Measurements from ENCODE around the gene OLR1.
A peak's percentile ranks its signal among the peaks of the same experiment; 100 is the strongest.
"Not testable (repeated sequence)": the region's sequence is repeated elsewhere in the genome, so short reads cannot be mapped to it uniquely, and the experiment has no call there.

The OLR1 gene

GRCh38 chr12:10190558-10191388 lies 18.8 kb upstream of the OLR1 start:
- DNase-seq: peak; percentile 8

DNA sequence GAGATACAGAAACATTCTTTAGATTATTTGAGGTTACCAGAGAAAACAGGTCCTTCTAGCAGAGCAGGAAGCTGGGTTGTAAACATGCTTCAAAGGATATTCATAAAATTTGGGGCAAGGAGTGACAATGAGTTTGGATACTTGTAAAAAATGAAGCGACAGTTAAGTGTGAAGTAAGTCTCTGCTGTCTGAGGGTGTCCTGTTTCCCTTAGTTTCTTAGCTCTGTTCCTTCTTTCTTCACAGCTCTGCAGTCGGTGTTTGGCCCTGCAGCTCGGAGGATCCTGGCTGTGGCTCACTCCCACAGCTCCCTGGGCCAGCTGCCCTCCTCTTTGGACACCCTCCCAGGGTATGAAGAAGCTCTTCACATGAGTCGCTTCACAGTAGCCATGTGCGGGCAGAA lies 17.7 kb upstream of the OLR1 start:
- DNase-seq: no peak

DNA sequence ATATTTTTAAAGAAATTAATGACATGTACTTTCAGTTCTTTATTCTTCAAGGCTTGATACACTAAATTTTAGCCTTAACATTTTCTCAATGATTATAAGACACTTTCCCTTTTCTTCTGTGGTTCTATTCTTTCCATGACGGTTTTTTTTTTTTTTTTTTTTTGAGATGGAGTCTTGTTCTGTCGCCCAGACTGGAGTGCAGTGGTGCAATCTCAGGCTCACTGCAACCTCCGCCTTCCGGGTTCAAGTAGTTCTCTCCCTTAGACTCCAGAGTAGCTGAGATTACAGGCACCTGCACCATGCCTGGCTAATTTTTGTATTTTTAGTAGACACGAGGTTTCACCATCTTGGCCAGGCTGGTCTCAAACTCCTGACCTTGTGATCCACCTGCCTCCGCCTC lies 15.0 kb upstream of the OLR1 start:
- not testable (repeated sequence) for DNase-seq

DNA sequence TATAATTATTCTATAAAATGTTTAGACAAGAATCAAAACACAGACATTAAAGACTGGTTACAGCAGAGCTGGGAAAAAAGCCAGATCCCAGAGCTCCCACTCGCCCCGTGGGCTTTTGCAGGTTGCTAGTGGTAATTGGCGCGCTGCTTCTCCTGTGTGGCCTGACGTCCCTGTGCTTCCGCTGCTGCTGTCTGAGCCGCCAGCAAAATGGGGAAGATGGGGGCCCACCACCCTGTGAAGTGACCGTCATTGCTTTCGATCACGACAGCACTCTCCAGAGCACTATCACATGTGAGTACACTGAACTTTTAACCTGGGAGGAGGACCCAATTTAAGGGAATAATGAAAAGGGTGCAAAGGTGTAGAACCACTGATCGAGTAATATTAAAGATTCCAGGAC lies 14.4 kb upstream of the OLR1 start:
- no peak for DNase-seq

GRCh38 chr12:10184261-10184843 lies 12.4 kb upstream of the OLR1 start:
- DNase-seq: no peak

DNA sequence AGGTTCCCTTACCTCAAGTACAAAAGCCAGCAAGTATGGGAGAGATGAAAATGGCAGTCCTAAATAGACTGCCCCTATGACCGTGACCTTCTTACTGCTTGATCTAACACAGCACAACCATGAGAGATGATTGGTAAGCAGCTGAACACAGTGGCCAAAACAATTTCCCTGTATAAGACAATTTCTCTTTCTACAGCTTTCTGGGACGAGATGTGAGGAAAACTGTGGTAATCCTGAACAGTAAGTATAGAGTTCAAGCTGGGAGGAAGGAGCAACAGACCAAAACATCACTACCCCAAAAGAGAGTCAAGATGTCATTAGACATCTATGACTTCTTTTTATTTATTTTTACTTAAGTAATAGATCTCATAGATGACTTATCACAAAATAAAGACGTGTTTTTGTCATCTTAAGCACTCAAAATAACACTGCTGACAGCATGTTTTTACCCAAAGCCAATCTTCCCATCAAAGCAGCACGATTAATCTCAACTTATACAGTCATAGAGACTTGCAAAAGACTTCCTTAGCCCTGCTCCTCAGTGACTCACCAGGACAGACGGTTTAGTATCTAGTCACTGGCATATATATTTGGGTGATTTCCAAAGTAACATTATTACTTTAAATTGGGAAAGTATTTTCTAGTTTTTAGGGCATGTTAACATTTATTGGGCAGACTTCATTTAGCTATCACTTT lies 10.6 kb upstream of the OLR1 start:
- DNase-seq: no peak

DNA sequence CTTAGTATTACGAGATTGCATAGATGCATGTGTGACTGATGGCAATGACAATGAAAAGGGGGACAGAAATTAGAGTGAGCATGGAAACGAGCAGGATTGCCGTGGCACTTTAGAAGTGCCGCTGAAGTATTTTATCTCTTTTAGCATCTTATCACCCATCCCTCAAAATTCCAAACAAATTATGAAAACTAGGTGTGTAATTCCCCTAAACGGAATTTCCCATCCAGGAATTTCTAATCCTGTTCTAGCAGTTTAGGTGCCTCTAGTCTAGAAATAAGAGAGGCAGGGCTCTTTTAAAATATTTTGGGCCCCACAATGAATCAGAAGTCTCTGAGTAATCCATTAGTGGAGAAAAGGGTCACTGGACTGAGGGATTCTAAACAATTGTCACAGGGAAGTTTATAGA lies 7.8 kb upstream of the OLR1 start:
- DNase-seq: no peak

GRCh38 chr12:10178821-10179220 lies 6.9 kb upstream of the OLR1 start, which contains the start of gene TMEM52B:
TSS of gene TMEM52B (plus strand) at chr12:10179032. CDS start at chr12:10179575, 543 bp downstream.
- no peak for DNase-seq

- DNase-seq: no peak
Measured at GRCh38 chr12:10175846-10176636, 4.1 kb upstream of the OLR1 start.

DNA sequence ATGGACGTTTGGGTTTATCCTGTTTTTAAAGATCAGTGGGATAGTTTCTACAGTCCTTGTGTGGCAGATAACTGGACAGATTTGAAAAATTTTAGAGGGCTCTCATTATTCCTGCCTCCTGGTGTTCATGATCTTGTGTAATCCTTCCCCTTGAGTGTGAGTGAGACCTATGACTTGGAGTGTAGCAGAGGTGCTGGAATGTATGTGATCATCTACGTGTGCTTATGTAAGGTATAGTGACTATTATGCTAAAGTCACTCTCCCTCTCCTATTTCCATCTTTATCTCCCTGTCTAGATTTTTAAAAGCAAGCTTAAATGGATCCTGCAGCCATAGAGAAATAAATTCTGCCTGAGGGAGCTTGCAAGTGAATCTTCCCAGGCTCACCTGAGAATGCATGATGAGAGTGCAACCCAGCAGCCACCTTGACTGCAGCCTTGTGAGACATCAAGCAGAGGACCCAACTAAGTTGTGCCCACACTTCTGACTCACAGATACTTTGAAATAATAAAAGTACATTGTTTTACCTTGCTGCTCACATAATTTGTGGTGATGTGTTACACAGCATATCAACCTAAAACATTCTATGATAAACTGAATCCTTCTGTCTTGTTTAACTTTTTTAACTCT lies 3.2 kb upstream of the OLR1 start:
- DNase-seq: no peak

DNA sequence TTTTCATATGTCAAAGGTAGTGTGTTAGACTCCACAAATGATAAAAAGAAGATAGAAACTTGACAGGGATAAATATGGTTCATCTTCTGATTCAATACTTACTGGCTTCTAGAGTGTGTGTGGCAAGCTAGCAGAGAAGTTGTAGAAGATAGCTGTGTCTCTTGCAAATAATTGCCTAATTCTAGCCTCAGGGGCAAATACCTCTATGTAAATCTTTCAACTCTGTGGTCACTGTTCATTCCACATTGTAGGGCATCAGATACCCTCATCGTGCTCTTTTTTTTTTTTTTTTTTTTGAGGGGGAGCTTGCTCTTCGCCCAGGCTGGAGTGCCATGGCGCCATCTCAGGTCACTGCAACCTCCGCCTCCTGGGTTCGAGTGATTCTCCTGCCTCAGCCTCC lies 1.7 kb downstream of the OLR1 start:
- DNase-seq: no peak

DNA sequence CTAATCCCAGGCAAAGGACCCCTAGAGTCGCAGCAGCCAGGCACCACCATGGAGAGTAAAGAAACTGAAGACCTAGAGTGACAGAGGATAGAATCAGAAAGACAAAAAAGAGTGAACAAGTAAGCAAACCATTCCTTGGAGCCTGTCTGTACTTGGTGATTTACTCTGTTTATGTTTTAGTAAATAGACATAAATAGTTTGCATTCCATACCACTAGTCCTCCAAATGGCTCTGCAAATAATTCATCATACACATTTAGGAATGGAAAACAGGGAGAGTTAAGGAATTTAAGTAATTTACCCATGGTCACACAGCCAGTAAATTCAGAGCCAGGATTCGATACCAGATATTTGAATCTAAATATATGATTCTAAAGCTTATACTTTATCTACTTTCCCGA lies 2.8 kb downstream of the OLR1 start:
- no peak for DNase-seq

DNA sequence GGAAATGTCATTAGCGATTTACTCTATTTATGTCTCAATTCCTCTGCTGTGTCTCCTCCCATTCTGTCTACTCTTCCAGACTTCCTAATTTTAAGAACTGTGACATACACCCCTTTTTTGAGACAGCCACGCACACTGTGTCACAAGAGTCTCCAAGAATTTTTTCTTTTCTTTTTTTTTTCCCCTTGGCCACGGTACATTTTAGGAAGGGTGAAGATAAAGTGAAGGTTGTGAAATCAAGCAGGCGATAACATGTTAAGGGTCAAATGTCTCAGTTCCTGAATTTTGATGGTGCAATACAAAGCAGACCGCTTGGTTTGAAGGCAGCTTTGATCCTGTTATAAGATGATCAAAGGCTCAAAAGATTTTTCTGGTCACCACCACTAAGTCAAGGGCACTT lies 4.3 kb downstream of the OLR1 start:
- no peak for DNase-seq

- DNase-seq: no peak
Measured at GRCh38 chr12:10165421-10165820, 6.5 kb downstream of the OLR1 start.

DNA sequence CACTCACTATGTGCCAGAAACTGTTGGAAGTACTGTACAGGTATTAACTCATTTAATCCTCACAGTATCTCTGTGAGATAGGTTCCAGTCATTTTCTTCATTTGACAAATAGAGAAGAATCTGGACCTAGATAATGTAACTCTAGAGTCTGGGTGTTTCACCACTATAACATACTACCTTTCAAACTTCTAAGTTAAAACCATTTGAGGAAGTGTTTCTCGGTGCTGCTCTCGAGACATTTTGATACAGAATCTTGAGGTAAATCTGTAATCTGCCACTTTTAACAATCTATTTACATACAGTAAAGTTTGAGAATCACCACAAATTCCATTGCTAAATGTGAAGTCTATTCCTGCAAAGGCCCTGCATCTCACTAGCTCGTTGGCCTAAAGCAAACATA lies 8.8 kb downstream of the OLR1 start:
- DNase-seq: no peak

DNA sequence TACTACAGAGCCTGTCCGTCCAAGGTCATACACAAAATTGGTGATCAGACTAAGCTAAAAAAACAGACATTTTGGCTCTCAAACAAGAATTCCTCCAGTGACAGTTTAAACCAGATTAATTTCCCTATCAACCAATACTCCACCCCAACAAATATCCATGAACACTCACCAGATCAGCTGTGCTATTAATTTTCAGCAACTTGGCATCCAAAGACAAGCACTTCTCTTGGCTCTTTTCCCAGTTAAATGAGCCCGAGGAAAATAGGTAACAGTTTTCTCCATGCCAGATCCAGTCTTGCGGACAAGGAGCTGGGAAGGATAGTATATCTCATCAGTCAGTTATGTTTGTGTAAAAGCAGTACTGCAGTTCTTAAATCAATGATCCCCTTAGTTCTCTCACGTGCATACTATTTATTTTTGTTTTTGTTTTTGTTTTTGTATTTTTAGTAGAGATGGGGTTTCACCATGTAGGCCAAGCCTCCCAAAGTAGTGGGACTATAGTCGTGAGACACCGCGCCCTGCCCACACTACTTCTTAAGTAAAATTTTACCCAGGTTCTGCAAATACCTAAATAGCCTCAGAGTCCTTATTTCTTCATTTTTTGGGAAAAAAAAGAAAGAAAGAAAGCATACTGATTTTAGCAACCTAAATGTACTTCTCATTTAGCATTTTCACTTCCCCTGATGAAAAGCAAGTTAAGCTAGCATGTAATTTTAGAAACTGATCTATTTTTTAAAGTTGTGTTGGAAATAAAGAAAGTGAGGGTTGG lies 11.1 kb downstream of the OLR1 start:
- no peak for DNase-seq

DNA sequence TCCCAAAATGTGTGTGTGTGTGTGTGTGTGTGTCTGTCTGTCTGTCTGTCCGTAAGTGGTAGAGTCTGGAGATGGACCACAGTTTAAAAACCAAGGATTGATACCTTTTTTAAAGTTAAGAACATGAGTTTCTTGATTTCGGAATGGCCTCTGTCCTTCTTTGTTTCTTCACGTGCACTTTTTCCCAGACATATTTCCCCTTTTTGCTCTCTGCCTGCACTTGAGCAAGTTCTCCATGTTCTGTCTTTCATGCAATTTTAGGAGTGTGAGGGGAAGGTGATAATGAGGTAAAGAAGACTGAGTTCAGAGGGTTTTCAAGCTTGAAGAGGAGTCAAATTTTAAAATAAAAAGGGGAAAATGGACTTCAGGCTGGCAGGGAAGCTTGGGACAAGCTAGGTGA lies 12.7 kb downstream of the OLR1 start:
- no peak for DNase-seq

GRCh38 chr12:10158406-10158805 lies 13.5 kb downstream of the OLR1 start:
- no peak for DNase-seq

DNA sequence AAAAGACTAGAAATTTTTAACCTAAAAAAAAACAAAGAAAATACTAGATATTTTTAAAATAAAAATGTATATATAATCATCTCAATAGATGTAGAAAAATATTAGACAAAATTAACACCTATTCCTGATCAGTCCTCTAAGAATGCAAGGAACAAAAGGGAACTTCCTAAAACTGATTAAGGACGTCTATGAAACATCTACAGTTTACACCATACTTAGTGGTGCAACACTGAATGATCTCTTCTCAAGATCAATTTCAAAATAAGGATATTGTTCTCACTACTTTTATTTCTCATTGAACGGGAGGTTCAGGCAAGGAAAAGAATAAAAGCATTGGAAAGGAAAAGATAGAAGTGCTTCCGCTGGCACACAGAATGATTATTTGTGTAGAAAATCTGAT lies 16.0 kb downstream of the OLR1 start:
- DNase-seq: no peak

DNA sequence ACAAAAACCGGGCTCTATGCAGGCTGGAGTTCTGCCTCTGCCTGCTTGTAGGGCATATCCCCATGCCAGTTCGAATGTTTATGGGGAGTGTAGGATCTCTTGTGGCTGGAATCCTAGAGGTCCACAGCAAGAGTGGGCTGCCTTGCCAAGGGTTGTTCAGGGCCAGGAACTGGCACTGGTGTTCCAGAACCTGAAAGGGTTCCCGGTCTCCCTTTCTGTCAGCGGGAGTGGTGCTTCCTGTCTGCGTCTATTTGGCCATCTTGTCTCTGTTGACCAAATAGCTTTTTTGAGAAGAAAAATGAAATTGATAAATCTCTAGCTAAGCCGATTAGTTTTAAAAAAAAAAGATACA lies 17.8 kb downstream of the OLR1 start:
- no peak for DNase-seq

- DNase-seq: peak; percentile 27
Measured at GRCh38 chr12:10153271-10154144, 18.4 kb downstream of the OLR1 start.
